ENCODE data around the gene CPNE7. TPM values are rescaled to one million over a fixed set of nuclear protein-coding genes. Genes with fewer than 3 reads are reported as not detected.

CPNE7 gene
- total and polyA plus RNA-seq, 2 of the 13 experiments (the other 11 are each of a cell fraction or from before 2014, with no cell fraction given): 0.59 TPM; not detected in 1

DNA sequence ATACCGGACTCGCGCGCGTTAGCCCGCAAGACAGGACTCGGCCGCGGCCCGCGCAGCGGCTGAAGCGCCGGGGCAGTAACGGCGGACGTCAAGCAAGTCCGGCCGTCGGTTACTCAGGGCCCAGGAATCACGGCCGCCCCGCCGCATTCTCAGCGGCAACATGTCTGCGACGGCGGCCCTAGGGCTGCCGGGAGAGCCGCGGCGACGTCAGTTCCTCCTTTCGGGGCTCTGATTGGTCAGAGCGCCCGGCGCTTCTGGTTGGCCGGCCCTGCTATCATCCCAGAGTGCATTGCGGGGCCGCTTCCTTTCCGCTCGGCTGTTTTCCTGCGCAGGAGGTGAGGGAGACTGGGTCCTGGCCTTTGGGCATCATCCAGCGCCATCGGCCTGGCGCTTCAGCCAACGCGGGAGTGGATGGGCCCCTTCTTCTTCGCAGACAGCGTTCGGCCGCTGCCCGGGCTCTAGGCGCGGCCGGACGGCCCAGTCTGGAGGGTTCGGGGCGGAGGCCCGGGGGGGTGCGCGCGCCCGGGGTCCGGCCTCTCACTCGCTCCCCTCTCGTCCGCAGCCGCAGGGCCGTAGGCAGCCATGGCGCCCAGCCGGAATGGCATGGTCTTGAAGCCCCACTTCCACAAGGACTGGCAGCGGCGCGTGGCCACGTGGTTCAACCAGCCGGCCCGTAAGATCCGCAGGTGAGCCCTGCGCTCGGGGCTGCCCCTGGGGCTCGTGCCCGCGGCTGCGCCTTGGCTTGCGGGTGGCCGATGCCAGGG, 15.0 kb upstream of the CPNE7 start, which contains the start of gene RPL13 (continued):
- TF ChIP-seq, protein P1, sequence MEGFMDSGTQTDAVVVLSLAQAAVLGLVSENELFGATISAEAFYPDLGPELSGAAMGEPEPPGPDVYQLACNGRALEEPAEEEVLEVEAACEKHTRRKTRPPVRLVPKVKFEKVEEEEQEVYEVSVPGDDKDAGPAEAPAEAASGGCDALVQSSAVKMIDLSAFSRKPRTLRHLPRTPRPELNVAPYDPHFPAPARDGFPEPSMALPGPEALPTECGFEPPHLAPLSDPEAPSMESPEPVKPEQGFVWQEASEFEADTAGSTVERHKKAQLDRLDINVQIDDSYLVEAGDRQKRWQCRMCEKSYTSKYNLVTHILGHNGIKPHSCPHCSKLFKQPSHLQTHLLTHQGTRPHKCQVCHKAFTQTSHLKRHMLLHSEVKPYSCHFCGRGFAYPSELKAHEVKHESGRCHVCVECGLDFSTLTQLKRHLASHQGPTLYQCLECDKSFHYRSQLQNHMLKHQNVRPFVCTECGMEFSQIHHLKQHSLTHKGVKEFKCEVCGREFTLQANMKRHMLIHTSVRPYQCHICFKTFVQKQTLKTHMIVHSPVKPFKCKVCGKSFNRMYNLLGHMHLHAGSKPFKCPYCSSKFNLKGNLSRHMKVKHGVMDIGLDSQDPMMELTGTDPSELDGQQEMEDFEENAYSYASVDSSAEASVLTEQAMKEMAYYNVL (CRISPR knock-in tag; IDR thresholded peaks at IDR 0.05; ENCODE audit: borderline replicate concordance): peak; percentile 92
- TF ChIP-seq ARNT2 (CRISPR knock-in tag; IDR thresholded peaks at IDR 0.05; ENCODE audit: low read depth) (peak; percentile 91), ZNF225 (CRISPR knock-in tag; IDR thresholded peaks at IDR 0.05) (peak; percentile 96; the same call in 1 of the 2 replicates), HES4 (CRISPR knock-in tag; IDR thresholded peaks at IDR 0.05; ENCODE audit: borderline replicate concordance) (peak; percentile 61; the same call in 1 of the 2 replicates), ZNF44 (CRISPR knock-in tag; IDR thresholded peaks at IDR 0.05) (peak; percentile 89), ZNF83 (CRISPR knock-in tag; IDR thresholded peaks at IDR 0.05; ENCODE audit: borderline replicate concordance) (peak; percentile 90), RFX1 (IDR thresholded peaks at IDR 0.05) (no peak), ZNF784 (CRISPR knock-in tag; IDR thresholded peaks at IDR 0.05; ENCODE audit: borderline replicate concordance) (peak; percentile 83; the same call in 1 of the 2 replicates), SP5 (CRISPR knock-in tag; IDR thresholded peaks at IDR 0.05; ENCODE audit: borderline replicate concordance, low read depth) (no peak; the same call in 1 of the 2 replicates), ZNF674 (CRISPR knock-in tag; IDR thresholded peaks at IDR 0.05; ENCODE audit: low read depth) (no peak), ZNF276 (CRISPR knock-in tag; IDR thresholded peaks at IDR 0.05; ENCODE audit: low read depth) (peak; percentile 56; the same call in 1 of the 2 replicates), CHD4 (IDR thresholded peaks at IDR 0.05; ENCODE audit: borderline replicate concordance, low read length) (no peak), SMC3 (IDR thresholded peaks at IDR 0.05; ENCODE audit: low read length) (no peak), ZNF10 (CRISPR knock-in tag; IDR thresholded peaks at IDR 0.05; ENCODE audit: borderline replicate concordance, low read depth) (no peak), ZNF256 (CRISPR knock-in tag; conservative IDR thresholded peaks at IDR 0.05) (peak; percentile 29), PCBP2 (optimal IDR thresholded peaks at IDR 0.05; ENCODE audit: low read depth, low read length, poor library complexity, severe bottlenecking) (no peak), ZNF263 (CRISPR knock-in tag; IDR thresholded peaks at IDR 0.05) (peak; percentile 26; the same call in 1 of the 2 replicates), RBAK (CRISPR knock-in tag; IDR thresholded peaks at IDR 0.05) (no peak; the same call in 1 of the 2 replicates)
- TF ChIP-seq, protein P2, sequence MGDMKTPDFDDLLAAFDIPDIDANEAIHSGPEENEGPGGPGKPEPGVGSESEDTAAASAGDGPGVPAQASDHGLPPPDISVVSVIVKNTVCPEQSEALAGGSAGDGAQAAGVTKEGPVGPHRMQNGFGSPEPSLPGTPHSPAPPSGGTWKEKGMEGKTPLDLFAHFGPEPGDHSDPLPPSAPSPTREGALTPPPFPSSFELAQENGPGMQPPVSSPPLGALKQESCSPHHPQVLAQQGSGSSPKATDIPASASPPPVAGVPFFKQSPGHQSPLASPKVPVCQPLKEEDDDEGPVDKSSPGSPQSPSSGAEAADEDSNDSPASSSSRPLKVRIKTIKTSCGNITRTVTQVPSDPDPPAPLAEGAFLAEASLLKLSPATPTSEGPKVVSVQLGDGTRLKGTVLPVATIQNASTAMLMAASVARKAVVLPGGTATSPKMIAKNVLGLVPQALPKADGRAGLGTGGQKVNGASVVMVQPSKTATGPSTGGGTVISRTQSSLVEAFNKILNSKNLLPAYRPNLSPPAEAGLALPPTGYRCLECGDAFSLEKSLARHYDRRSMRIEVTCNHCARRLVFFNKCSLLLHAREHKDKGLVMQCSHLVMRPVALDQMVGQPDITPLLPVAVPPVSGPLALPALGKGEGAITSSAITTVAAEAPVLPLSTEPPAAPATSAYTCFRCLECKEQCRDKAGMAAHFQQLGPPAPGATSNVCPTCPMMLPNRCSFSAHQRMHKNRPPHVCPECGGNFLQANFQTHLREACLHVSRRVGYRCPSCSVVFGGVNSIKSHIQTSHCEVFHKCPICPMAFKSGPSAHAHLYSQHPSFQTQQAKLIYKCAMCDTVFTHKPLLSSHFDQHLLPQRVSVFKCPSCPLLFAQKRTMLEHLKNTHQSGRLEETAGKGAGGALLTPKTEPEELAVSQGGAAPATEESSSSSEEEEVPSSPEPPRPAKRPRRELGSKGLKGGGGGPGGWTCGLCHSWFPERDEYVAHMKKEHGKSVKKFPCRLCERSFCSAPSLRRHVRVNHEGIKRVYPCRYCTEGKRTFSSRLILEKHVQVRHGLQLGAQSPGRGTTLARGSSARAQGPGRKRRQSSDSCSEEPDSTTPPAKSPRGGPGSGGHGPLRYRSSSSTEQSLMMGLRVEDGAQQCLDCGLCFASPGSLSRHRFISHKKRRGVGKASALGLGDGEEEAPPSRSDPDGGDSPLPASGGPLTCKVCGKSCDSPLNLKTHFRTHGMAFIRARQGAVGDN (CRISPR knock-in tag; IDR thresholded peaks at IDR 0.05): peak; percentile 98

Data from HepG2 (cell line).